ENCODE data around the gene FOXP2.
"Not testable (repeated sequence)": the region's sequence is repeated elsewhere in the genome, so short reads cannot be mapped to it uniquely, and the experiment has no call there.

FOXP2 gene

DNA sequence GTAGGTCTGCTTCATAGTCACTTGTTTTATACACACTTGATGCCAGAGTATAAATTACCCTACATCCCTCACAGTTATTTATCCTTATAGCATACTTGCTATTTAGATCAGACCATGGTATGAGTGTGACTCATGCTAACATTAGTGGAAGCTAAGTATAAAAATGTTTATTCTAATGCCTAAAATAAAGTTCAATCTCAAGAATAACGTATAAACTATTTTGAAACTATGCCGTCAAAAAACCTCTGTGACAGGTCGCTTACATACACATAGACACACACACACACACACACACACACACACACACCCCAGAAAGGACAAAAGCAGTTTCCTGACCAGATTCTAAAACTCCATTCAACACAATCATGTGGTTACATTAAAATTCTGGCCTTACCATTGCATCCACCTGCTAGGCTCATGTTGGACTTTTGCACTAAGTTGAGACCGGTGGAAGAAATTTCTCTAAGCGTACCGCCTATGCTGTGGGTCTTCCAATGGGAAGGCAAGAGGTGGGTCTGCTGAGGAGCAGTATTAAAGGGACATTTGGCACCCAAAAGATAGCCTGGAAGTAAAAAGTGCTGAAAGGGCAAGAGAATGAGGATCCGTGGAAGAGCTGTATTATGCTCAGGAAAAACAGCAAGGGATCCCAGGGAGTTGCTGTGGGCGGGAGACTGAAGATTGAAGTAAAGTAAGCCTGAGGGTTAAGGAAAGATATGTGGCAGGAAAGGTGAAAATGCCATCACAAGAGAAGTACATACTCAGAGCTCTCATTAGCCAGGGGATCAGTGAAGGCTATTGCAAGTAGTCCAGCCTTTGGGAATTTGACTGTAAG lies 5.0 kb downstream of the FOXP2 start:
- in situ Hi-C loops (cut with MboI; ENCODE audit: low sequenced_read_pairs) = no loop called here

DNA sequence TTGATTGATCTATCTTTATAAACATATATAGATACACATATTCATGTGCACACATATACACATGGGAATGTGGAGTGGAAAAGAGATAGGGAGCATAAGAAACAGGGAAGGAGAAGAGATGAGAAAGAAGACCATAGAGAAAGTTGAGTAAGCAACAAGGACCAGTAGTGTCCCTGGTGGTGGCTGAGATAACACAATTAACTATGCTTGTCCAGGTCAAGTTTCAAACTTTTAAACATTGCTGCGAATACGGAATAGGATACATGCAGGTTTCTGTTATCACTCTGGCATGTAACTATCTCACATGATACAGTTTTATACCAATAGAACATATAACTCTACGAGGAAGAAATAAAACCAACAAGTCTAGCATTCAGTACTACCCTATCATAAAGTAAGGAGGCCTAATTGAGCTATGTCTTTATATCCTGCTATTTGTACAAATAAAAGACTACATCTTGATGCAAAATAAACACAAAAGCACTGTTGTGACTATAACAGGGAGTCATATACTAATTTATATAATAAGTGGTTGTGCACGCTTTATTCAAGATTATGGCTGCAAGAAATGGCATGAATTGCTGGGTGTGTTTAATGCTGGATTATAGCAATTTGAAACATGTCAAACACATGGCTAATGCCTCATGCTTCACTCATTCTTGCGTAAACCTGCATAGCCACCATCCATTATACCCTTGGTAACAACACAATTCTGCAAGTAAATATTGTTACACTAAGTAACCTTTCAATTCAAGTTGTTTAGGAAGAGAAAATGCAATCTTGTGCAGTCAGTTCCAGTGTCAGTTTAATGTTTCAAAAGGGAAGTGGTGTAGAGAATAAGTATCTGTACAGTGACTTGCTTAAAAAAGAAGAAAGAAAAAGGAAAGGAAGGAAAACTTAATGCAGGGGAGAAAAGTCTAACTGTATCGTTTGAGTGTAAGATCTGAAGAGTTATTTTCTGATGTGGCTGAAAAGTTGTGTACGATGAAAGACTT lies 8.2 kb downstream of the FOXP2 start:
- in situ Hi-C loops (cut with MboI; ENCODE audit: low sequenced_read_pairs) = no loop called here

DNA sequence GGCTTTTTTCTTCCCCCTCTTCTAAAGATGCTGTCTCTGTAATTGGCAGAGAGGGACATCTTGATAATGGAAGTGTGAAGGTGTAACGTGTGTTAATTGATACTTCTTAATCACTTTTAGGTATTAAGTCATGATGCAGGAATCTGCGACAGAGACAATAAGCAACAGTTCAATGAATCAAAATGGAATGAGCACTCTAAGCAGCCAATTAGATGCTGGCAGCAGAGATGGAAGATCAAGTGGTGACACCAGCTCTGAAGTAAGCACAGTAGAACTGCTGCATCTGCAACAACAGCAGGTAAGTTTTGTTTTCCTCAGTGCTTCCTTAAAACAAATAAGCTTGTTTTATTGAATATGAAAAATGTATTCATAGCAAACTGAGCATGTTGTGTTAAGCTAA lies 11.8 kb downstream of the FOXP2 start:
- in situ Hi-C loops (cut with MboI; ENCODE audit: low sequenced_read_pairs) = no loop called here

DNA sequence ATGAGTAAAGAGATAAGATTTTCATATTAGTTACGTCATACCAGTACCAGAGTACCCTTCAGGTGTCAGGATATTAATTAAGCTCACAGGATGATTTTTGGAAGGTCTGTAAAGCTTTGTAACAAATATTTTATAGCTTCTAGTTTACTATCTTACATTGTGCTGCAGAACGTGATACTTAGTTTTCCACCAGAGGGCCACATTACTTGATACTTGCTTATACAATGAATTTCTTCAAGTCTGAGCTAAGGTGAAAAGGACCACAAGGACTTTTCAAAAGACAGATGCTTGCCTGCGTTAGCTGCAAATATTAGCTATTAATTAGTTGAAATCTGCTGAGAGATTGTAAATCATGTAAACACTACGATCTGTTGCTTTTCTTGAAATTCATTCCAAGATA lies 12.2 kb downstream of the FOXP2 start:
- in situ Hi-C loops (cut with MboI; ENCODE audit: low sequenced_read_pairs) = no loop called here

DNA sequence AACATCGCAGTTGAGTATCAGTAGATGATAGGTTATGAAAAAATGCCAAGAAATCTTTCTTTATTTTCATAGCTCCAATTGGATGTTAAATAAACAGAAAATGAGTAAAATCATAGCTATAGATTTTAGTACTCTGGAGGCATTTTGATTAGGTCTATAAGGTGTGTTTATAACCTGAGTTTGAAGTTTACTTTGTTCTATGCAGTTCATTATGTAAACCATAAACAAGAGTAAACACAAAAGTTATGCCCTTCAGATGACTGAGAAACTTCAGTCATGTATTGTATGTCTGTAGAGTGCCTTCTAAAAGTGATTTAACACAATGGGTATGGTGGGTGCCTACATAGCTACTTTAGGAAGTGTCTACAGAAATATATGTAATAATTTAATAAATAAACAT lies 13.6 kb downstream of the FOXP2 start:
- in situ Hi-C loops (cut with MboI; ENCODE audit: low sequenced_read_pairs) = no loop called here

DNA sequence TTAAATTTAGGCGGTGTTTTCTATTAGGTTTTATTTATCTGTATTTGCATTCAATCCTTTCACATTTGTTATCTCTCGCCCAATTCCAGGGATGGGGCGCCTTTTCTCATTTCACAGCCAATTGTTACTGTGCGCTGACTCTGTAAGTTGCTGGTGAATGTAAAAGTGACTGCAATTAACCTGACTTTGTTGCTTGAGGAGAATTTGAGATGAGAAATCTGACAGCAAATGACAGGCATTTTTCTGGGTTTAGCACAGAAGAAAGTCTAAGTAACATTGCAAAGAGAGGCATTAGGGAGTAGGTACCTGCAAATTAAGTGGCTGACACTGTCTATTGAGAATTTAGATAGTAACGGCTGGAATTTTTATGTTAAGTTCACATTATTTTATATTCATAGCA lies 16.6 kb downstream of the FOXP2 start:
- in situ Hi-C loops (cut with MboI; ENCODE audit: low sequenced_read_pairs) = no loop called here

DNA sequence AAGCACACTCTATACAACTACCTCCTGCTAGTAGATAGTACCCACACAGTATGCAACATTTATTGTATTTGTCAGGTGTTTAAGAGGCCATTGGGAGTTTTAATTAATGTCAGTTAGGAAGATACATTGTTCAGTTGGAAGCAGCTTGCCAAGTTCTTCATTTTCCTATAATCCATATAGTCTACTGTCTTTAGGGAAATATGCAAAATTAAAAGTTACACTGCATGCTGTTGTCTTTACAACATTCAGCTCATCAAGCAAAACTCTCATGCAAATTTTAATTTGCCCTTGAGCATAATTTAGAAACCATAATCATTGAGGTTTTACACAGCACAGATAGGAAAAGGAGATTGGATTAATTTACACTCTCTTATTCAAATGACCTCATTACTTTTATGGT lies 17.4 kb downstream of the FOXP2 start:
- in situ Hi-C loops (cut with MboI; ENCODE audit: low sequenced_read_pairs) = no loop called here

DNA sequence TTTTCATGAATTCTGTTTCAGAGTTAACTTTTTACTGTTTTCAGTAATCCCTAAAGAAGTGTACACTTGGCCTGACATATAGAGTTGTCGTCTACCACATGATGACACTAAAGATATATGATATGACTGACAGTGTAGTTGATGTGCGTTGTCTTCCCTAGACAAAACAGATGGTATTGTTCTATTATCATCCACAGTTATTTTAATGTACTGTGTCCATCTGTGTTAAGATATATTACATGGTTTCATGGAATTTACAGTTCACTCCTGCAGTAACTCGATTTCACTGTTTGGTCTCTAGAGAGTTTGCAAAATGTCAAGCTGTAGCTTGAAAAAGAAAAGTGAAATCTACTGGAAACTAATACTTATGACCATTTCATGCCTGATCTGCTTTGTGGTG lies 18.1 kb downstream of the FOXP2 start:
- in situ Hi-C loops (cut with MboI; ENCODE audit: low sequenced_read_pairs) = no loop called here

DNA sequence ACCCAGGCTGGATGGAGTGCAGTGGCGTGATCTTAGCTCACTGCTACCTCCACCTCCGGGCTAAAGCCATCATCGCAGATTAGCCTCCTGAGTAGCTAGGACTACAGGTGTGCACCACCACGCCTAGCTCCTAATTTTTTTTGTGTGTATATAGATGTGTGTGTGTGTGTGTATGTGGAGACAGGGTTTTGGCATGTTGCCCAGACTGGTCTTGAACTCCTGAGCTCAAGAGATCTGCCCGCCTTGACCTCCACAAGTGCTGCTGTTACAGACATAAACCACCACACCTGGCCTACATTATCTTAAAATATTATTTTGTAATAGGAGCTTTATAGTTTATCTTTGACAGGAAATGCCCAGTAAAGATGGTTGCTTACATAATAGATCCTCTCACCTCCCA lies 25.0 kb downstream of the FOXP2 start:
- in situ Hi-C loops (cut with MboI; ENCODE audit: low sequenced_read_pairs) = no loop called here

DNA sequence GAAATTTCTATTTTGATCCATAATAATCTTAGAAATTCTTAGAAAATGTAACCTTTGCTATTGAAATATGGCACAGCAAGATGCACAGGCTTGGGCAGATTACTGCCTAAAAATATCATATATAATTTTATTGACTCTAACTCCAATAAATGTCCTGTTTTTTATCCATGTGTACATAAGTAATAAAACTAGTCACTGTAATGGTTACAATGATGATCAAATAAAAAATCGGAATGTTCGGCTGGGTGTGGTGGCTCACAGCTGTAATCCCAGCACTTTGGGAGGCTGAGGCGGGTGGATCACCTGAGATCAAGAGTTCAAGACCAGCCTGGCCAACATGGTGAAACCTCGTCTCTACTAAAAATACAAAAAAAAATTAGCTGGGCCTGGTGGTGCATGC lies 26.3 kb downstream of the FOXP2 start:
- in situ Hi-C loops (cut with MboI; ENCODE audit: low sequenced_read_pairs) = not testable (repeated sequence)

DNA sequence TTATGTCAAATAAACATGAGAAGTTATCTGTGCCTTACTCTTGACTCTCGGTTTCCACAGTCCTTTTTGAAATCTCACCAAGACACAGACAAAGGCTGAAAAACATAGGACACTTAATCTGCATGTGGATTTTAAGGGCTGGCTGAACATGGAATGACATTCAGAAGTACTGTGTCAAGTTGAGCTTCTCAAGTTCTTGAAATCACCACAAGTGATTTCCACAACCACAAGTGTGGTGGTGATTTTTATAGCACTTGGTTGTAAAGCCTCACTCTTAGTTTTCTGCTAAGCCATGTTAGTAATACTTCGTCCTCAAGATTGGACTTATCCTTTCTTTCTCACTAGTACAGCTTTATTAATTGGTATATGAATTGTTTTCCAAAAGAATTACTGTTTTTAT lies 29.6 kb downstream of the FOXP2 start:
- in situ Hi-C loops (cut with MboI; ENCODE audit: low sequenced_read_pairs) = no loop called here

DNA sequence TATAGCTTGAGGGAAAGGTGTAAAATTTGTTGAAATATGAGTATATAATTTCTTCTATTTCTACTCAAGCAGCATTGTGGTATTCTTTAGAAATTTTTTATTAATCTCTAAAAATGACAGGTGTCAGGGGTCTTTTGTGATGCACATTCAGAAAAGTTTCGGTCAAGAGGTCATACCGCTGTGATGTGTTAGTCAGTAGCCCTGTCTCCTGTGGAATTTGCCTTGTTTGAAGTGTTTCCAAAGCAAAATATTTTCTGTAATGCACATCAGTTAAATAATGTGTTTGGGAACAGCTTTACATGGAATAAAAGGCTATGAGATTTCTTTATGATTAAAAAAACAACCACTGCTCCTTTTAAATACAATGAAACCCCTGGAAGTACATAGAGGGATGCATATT lies 35.8 kb downstream of the FOXP2 start:
- in situ Hi-C loops (cut with MboI; ENCODE audit: low sequenced_read_pairs) = no loop called here

DNA sequence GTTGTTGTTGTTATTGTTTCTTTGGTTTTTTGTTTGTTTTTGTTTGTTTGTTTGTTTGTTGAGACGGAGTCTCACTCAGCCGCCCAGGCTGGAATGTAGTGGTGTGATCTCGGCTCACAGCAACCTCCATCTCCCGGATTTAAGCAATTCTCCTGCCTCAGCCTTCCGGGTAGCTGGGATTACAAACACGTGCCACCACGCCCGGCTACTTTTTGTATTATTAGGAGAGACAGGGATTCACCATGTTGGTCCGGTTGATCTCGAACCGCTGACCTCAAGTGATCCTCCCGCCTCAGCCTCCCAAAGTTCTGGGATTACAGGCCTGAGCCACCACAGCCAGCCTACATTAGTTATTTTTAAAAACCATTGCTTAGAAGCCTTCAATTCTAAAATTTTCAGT lies 45.0 kb downstream of the FOXP2 start:
- in situ Hi-C loops (cut with MboI; ENCODE audit: low sequenced_read_pairs) = no loop called here

DNA sequence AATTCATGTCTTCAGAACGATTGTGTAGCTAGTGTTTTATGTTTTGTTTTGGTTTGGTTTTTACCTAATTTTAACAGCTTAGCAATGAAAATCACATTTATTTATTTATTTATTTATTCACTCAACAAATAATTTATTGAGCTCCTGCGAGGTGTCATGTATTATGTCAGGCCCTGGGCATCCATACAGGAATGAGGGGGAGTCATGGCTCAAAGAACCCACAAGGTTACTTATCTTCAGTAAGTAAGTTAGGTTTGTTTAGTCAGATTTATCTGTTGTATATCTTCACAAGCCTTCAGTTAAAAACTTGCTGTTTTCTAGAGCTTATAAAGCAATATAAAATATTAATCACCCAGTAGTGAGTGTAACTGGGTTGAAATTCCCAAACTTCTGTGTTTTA lies 45.4 kb downstream of the FOXP2 start:
- in situ Hi-C loops (cut with MboI; ENCODE audit: low sequenced_read_pairs) = no loop called here

DNA sequence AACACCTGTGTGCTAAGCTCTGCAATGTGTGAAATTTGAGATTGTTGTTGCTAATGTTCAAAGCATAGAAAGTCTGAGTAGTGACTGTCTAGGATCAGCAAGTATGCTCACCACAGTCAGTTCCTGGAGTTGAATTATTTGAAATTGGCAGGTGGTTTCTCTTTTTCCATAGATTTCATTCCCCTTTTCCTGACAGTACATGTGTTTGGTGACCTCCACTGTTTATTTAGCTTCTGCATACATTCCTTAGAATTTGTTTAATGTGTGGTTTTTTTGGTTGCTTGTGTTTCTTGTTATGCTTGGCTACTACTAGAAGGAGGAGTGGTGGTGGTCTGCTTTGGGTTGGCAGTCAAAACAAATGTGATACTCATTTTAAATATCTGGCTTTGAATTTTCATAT lies 52.3 kb downstream of the FOXP2 start:
- in situ Hi-C loops (cut with MboI; ENCODE audit: low sequenced_read_pairs) = no loop called here

DNA sequence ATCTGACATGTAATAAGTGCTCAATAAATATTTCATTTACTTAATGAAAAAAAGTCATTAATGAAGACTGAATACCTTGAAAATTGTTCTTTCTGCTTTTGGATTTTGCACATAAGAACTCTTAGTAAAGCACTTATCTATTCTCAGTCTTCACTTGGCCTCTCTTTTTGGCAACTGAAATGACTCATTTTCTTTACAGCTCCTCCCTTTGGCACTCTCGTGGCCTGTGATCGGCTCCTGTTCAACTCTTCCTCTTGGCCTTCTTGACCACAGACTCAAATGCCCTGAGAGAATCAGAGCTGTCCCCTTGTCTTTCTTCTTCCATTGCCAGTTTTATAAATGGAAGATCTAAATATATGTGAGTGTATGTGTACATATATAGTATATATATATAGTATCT lies 54.2 kb downstream of the FOXP2 start:
- in situ Hi-C loops (cut with MboI; ENCODE audit: low sequenced_read_pairs) = no loop called here

DNA sequence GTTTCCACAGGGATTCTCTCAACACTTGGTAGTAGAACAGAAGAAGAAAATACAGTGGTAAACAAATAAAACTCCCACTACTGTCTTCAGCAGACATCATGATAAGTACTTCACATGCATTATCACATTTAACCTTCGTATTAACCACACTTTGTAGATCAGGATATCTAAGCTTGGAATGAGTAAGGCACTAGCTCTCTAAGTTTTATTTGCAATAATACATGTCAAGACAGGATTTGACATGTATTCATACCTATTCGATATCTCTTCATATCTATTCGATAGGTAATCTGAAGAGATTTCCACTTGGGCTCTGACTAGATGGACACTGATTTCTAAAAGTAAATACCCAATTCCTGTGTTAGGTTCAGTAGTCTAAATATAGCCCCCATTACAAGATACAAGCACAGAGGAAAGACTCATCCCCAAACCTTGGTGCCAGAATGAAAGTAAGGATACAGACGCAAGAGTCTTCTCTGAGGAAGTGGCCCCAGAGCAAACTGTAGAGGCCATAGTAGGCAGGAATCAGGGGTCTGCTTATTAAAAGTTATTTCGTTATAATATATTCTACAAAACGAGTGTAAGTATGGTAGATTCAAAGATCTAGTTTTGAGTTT lies 58.4 kb downstream of the FOXP2 start:
- in situ Hi-C loops (cut with MboI; ENCODE audit: low sequenced_read_pairs) = no loop called here

DNA sequence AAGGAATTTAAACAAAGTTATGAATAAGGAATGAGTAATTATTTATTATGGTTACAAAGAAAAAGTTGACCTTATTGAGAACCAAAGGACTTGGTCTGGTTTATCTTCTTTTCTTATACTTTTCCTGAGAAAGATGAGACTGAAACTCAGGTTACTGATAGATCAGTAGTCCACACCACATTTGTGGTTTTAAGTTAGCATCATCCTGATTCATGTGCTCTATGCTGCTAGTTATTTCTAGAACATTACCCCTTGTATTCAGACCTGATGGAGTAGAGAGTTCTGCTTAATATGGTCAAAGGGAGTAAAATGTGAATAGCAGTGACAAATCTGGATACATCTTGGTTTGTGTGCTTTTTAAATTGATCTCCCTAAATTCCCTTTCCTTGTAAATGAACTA lies 63.8 kb downstream of the FOXP2 start:
- in situ Hi-C loops (cut with MboI; ENCODE audit: low sequenced_read_pairs) = no loop called here

DNA sequence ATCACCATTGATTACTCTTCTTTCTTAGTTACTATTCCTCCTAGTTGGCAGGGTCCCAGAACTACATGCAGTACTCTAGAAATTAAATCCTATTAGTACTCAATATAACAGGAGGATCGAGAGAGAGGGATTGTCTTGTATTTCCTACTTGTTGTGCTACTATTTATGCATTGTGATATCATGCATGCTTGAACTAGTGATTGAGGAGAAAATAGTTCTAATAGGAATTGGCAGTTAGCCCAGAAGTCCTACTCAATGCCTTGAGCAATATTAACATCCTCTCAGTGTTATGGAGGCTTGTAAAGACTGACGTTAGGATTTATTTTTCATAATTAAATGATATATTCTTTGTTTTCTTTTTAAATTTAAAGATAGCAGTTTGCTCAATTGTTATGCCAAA lies 67.4 kb downstream of the FOXP2 start:
- in situ Hi-C loops (cut with MboI; ENCODE audit: low sequenced_read_pairs) = no loop called here

DNA sequence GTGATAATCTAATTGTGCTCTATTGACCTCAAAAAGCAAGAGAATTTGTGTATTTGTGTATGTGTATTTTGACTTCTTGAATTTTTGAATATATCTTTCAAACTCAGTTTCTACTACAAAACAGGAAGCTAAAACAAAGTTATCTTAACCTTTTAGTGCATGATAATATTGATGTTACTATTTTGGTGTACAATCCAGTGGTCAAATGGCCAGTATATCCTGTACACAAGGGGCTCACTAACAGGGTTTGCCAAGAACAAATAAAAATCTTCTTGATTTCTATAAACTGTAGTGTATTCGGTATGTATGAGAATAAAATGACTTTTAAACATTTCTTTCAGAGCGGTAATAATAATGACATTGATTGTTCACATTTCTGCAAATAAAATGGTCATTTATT lies 69.6 kb downstream of the FOXP2 start:
- in situ Hi-C loops (cut with MboI; ENCODE audit: low sequenced_read_pairs) = no loop called here

DNA sequence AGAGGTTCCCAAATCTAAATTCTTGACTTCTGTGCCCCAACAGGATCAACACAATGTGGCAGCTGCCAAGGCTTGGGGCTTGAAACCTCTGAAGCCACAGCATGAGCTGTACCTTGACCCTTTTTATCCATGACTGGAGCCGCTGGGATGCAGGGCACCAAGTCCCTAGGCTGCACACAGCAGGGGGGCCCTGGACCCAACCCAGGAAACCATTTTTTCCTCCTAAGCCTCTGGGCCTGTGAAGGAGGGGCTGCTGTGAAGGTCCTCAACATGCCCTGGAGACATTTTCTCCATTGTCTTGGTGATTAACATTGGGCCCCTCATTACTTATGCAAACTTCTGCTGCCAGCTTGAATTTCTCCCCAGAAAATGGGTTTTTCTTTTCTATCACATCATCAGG lies 72.6 kb downstream of the FOXP2 start:
- in situ Hi-C loops (cut with MboI; ENCODE audit: low sequenced_read_pairs) = no loop called here

DNA sequence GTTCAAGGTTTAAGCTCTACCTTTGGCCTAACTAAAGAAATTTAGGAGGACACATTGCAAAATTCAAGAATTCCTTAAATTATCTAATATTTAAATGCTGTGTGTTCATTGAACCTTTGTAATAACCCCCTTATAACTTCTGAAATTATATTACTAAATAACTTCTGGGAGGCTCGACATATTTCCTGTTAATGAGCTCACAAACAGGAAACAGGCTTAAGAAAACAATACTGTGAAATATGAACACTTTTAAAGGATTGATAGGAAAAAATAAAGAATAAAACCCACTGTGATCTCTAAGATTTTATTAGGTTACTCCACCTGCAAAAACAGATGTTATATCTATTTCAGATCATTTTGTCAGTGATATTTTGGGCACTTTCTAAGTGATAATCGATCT lies 74.1 kb downstream of the FOXP2 start:
- in situ Hi-C loops (cut with MboI; ENCODE audit: low sequenced_read_pairs) = no loop called here
